GM04504 (cell line): Measurements from ENCODE around the gene KLHL8.
"Not testable (repeated sequence)": the region's sequence is repeated elsewhere in the genome, so short reads cannot be mapped to it uniquely, and the experiment has no call there.

Experiments used
- DNase-seq: peaks from one replicate; pipeline ENCODE4 v3.0.0-alpha.2; 2012; ENCODE audit warnings: low read depth

The KLHL8 gene

DNA sequence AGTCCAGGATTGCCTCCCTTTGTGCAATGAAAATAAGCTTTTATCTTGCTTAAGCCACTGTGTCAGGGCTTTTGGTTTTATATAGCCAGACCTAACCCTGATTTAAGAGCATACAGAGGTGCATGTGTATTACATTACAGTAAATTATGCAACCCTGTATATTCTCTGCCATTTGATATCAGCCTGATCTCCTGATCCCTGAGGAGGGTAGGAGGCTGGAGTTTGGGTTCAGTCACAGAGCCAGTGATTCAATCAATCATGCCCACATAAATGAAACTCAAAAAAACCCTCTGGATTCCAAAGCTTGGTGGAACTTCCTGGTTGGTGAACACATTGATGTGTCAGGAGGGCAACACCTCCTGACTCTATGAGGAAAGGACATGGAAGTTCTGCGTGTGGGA lies 7.3 kb upstream of the KLHL8 start:
- no peak for DNase-seq

DNA sequence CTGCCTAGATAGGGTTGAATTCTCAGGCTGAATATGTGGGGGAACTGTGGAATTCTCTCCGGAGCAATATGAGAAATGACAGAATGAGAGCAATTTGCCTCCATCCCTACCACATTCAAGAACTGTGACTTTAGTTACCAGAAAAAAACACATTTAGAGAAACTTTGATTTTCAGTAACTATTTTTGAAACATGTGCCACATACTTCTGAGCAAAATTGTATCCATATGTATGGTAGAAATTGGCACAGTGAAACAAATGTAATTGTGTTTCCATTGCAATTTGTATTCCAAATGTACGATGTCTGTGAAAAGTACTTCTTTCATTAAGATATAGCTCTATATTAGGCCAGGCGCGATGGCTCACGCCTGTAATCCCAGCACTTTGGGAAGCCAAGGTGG lies 5.5 kb upstream of the KLHL8 start:
- no peak for DNase-seq

GRCh38 chr4:87224141-87224923 lies 3.9 kb upstream of the KLHL8 start:
- no peak for DNase-seq

- DNase-seq = no peak
These were observed 755 bp downstream of the KLHL8 start for GRCh38 chr4:87219632-87220093.

- DNase-seq = not testable (repeated sequence)
These were observed 3.1 kb downstream of the KLHL8 start for GRCh38 chr4:87217235-87217763.

GRCh38 chr4:87216469-87216868 lies 3.9 kb downstream of the KLHL8 start:
- DNase-seq = no peak

- no peak for DNase-seq
These were observed 6.9 kb downstream of the KLHL8 start for GRCh38 chr4:87213421-87214075.

- no peak for DNase-seq
These were observed 9.0 kb downstream of the KLHL8 start for GRCh38 chr4:87211249-87211952.

GRCh38 chr4:87209696-87210095 lies 10.7 kb downstream of the KLHL8 start:
- DNase-seq = no peak

GRCh38 chr4:87209182-87209581 lies 11.2 kb downstream of the KLHL8 start:
- DNase-seq = no peak

DNA sequence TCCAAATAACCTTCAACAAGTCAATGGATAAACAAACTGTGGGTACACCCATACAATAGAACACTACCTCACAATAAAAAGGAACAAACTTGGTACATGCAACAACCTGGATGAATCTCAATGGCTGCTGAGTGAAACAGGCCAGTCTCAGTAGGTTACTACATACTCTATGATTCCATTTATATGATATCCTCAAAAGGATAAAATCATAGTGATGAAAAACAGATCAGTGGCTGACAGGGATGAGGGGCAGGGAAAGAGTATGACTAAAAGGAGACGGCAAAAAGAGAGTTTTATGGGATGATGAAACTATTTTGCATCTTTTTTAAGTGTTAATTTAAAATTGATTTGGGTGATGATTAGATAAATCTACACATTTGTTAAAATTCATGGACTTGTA lies 15.9 kb downstream of the KLHL8 start:
- no peak for DNase-seq

DNA sequence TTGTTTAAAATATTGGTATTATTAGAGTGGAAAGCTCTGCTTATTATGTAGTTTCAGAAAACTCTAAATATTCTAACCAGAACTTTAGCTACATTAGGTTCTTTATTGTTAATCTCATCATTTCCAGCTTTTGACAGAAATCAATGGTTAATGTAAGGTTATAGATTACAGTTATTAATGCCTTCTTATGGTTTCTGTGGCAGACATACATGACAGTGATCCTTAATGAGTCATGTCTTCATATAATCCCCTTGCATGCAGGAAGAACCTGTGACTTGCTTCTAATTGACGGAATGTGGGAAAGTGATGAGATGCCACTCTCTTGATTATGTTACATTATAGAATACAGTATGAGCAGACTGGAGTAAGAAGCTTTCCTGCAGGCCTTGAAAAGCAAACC lies 23.5 kb downstream of the KLHL8 start:
- DNase-seq = no peak

DNA sequence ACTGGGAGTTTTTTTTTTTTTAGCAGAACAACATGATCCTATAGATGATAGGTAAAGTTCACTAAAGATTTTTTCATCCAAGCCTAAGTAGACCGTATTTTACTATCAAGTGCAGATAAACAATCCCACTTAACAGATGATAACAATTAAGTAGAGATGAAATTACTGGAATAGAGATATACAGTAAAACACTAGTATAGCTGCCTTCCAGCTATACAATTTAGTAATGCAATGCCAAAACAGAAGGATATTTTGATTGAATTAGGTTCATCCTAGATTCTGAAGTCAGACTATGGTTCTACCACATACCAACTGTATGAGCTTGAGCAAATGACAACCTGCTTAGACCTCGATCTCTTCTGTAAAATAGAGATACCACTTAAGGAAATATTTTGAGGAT lies 24.3 kb downstream of the KLHL8 start:
- no peak for DNase-seq

DNA sequence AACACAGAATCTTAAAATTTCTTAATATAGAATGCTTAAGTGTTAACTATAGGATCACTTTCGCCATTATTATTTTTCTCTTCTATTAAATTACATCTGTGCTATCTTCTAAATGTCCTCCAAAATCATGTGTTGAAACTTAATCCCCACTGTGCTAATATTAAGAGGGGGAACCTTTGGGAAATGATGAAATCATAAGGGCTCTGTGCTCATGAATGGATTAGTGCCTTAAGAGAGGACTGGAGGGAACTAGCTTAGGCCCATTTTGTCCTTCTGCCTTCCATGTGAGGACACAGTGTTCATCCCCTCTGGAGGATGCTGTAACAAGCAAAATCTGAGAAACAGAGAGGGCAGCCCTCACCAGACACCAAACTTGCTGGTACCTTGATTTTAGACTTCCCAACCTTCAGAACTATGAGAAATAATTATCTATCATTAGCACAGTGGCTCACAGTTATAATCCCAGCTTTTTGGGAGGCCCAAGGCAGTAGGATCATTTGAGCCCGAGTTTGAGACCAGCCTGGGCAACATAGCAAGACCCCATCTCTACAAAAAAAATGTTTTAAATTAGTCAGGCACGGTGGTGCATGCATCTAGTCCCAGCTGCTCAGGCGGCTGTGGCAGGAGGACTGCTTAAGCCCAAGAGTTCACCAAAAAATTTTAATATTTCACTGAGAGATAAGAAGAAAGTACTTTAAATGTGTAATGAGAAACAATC lies 26.3 kb downstream of the KLHL8 start:
- DNase-seq = no peak

DNA sequence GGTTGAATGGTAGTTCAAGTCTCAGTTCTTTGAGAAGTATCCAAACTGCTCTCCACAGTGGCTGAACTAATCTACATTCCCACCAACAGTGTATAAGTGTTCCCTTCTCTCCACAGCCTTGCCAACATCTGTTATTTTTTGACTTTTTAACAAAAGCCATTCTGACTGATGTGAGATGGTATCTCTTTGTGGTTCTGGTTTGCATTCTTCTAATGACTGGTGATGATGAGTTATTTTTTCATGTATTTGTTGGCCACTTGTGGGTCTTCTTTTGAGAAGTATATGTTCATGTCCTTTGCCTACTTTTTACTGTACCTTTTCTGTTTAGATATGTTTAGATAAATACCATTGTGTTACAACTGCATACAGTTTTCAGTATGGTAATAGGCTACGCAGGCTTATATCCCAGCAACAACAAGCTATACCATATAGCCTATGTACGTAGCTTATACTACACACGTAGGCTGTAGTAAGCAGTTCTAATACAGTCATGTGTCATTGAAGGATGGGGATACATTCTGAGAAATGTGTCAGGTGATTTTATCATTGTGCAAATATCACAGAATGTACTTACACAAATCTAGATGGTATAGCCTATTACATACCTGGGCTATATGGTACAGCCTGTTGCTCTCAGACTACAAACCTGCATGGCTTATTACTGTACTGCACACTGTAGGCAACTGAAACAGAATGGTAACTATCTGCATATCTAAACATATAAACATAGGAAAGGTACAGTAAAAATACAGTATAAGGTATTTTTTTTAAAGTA lies 28.1 kb downstream of the KLHL8 start:
- DNase-seq = no peak

DNA sequence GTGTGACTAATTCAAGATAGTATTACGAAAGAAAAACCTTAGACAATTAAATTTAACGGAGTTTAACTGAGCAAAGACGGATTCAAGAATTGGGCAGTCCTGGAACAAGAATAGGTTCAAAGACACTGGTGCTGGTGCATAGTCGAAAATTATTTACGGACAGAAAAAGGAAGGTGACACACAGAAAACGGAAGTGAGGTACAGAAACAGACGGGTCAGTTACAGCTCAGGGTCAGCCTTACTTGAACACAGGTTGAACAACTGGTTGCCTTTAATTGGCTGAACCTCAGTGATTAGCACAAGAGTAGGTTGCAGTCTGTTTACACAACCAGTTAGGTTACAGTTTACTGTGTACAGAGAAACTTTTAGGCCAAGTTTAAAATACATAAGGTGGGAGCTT lies 31.5 kb downstream of the KLHL8 start:
- no peak for DNase-seq

DNA sequence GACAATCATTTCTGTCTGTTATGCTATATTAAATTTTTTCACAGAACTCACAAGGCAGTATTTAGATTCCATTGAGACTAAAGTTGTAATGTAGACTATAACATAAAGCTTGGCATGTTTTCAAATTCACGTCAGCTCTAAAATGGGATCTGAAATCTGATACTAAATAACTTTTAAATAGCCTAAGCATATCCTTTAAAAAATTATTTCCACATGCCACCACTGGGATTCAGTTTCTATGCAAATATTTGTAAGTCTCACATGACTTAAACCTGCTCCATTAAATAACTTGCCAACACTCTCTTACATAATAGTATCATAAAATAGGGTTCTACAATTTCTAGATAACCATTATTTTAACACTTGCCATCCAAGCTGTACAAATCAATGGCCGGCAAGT lies 32.4 kb downstream of the KLHL8 start:
- DNase-seq = no peak

- no peak for DNase-seq
These were observed 35.1 kb downstream of the KLHL8 start for GRCh38 chr4:87185146-87185870.

DNA sequence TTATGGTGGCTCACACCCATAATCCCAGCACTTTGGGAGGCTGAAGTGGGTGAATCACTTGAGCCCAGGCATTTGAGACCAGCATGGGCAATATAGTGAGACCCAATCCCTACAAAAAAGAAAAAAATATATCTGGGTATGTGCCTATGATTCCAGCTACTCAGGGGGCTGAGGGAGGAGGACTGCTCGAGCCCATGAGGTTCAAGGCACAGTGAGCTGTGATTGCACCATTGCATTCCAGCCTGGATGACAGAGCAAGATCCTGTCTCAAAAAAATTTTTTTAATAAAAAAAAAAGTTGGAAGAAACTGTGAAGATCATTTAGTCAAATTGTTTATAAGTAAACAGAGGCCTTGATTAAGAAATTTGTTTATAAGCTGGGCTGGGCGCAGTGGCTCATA lies 39.7 kb downstream of the KLHL8 start:
- no peak for DNase-seq

GRCh38 chr4:87179751-87180150 lies 40.7 kb downstream of the KLHL8 start:
- DNase-seq = no peak

DNA sequence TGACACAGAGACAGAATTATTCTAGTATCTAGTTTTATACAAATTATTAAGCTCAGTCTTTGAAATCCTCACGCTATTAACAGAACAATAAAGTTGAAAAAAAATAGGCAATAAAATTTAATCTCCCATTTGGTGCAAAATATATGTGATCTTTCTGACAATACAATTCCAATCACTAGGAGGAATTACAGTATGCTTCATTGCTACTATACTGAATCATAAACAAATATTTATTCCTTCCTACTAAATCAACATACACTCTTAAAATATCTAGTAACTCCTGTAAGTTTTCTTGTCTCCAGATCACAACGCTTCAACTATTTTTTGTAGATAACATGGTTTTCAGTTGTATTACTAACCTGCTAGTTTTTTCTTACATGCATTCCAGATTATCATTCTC lies 45.7 kb downstream of the KLHL8 start:
- DNase-seq = no peak
